Kidney (tissue), 22 donors: Measurements from ENCODE around the gene ZNF410. TPM values are rescaled to one million over a fixed set of nuclear protein-coding genes. Genes with fewer than 3 reads are reported as not detected.
"Not testable (repeated sequence)": the region's sequence is repeated elsewhere in the genome, so short reads cannot be mapped to it uniquely, and the experiment has no call there.

Experiments used
- DNase-seq, 5 donors: peaks; one replicate each; pipeline ENCODE4 v3.0.0-alpha.2; 2013 to 2020
- FAIRE-seq: peaks from 2 replicates; lab custom pipeline; 2012; peaks lifted over from hg19 to GRCh38; lab: Jason Lieb, UNC
- H3K27ac ChIP-seq, 2 donors: one replicate each; pipeline ENCODE4 v1.7.0; 2013; ENCODE audit warnings: low read depth in 2 of 2, low read length in 2 of 2, inconsistent platforms in 1 of 2
- H3K27me3 ChIP-seq: one replicate; pipeline ENCODE4 v1.7.1; 2013; ENCODE audit warnings: low read length, inconsistent platforms; ENCODE audit not compliant: control insufficient read depth, insufficient read depth
- H3K36me3 ChIP-seq, 3 donors: one replicate each; pipeline versions ENCODE4 v1.7.0 to v1.7.1; 2013; ENCODE audit warnings: low read length in 3 of 3, control low read depth in 1 of 3, inconsistent platforms in 1 of 3; ENCODE audit not compliant: insufficient read depth in 3 of 3, control insufficient read depth in 2 of 3
- H3K4me1 ChIP-seq, 3 donors: one replicate each; pipeline versions ENCODE4 v1.7.0 to v1.7.1; 2013; ENCODE audit warnings: low read length in 3 of 3, inconsistent platforms in 1 of 3, low read depth in 1 of 3; ENCODE audit not compliant: control insufficient read depth in 2 of 3, insufficient read depth in 2 of 3
- H3K4me3 ChIP-seq, 3 donors: one replicate each; pipeline versions ENCODE4 v1.7.0 to v1.8.1; 2013; ENCODE audit warnings: low read length in 3 of 3, control low read depth in 1 of 3, inconsistent platforms in 1 of 3
- H3K9ac ChIP-seq, 3 donors: one replicate each; pipeline versions ENCODE4 v1.7.0 to v1.7.1; 2013; ENCODE audit warnings: low read length in 3 of 3, control low read depth in 1 of 3, inconsistent platforms in 1 of 3
- H3K9me3 ChIP-seq, 3 donors: one replicate each; pipeline versions ENCODE4 v1.7.0 to v1.7.1; 2013; ENCODE audit warnings: low read length in 3 of 3, control low read depth in 1 of 3, inconsistent platforms in 1 of 3; ENCODE audit not compliant: control insufficient read depth in 2 of 3, insufficient read depth in 1 of 3
- CTCF ChIP-seq: IDR thresholded peaks from 3 replicates; pipeline ENCODE4 v1.5.1; 2012; ENCODE audit warnings: mild to moderate bottlenecking, moderate library complexity, borderline replicate concordance; ENCODE audit not compliant: insufficient read depth; ENCODE audit errors: extremely low read depth
- intact Hi-C: fragments of 100-400 bp; cut with DNase I; formaldehyde crosslinking; loops from one replicate; pipeline ENCODE4 v1.11.1; 2022
- long read RNA-seq, 10 donors: library from polyadenylated mRNA in 1 of 10; unstranded in 1 of 10; transcript quantifications; one replicate each; pipeline ENCODE4 v2.0.0 and lab custom pipeline, GENCODE V29; 2021 to 2026
- polyA plus RNA-seq: library from polyadenylated mRNA; stranded (reverse); fragments of 350-450 nt; fragmentation: Illumina TruSeq; extraction: RNeasy Lipid Tissue Mini Kit (QIAGEN cat#74804); gene quantifications from one replicate; pipeline ENCODE4 v1.2.3, GENCODE V29; 2014; ENCODE audit warnings: low read depth, low replicate concordance; ENCODE audit not compliant: insufficient read depth
- total RNA-seq: library from RNA; stranded (reverse); fragmentation: NEBNext Ultra II Directional; extraction: Animal tissue kit (Norgen Biotek cat#: 25700); gene quantifications from one replicate; pipeline ENCODE4 v1.2.1, GENCODE V29; 2021
- donor health status: control.
- donor health status: control.
- donor health status: control.
- donor health status: control.
- donor health status: control.
- donor health status: DM: yes; HTN: yes; CAD: no.
- donor health status: Normal renal cell carcinoma (clear cell type).

Gene ZNF410
- total RNA-seq, result 43.2 TPM
- 35.8 TPM for polyA plus RNA-seq
- long read RNA-seq, donor 1, transcript ZNF410-211 (12 exons, 2,601 nt), result major isoform, 5 of 5 reads
- long read RNA-seq, donor 1, partial matches to known transcripts, result 0 of 5 reads
- long read RNA-seq, donor 1, other reads (novel, unspliced or antisense), result 0 of 5 reads
- long read RNA-seq, donor 2, transcript ZNF410-211 (12 exons, 2,601 nt), result major isoform, 7 of 16 reads
- long read RNA-seq, donor 2, partial matches to known transcripts, result 8 of 16 reads
- long read RNA-seq, donor 2, other reads (novel, unspliced or antisense), result 0 of 16 reads
- long read RNA-seq, donor 3, transcript ZNF410-211 (12 exons, 2,601 nt), result major isoform, 9 of 11 reads
- long read RNA-seq, donor 3, partial matches to known transcripts, result 0 of 11 reads
- long read RNA-seq, donor 3, other reads (novel, unspliced or antisense), result 0 of 11 reads
- long read RNA-seq, donor 4, transcript ZNF410-211 (12 exons, 2,601 nt), result major isoform, 6 of 6 reads
- long read RNA-seq, donor 4, partial matches to known transcripts, result 0 of 6 reads
- long read RNA-seq, donor 4, other reads (novel, unspliced or antisense), result 0 of 6 reads
- long read RNA-seq, donor 5, result 0 reads
- long read RNA-seq, donor 6, transcript ZNF410-211 (12 exons, 2,601 nt), result major isoform, 7 of 27 reads
- long read RNA-seq, donor 6, partial matches to known transcripts, result 14 of 27 reads
- long read RNA-seq, donor 6, other reads (novel, unspliced or antisense), result 0 of 27 reads
- long read RNA-seq, donor 7, transcript ZNF410-211 (12 exons, 2,601 nt), result major isoform, 39 of 76 reads
- long read RNA-seq, donor 7, partial matches to known transcripts, result 16 of 76 reads
- long read RNA-seq, donor 7, other reads (novel, unspliced or antisense), result 18 of 76 reads
- long read RNA-seq, donor 8, transcript ZNF410-211 (12 exons, 2,601 nt), result major isoform, 6 of 6 reads
- long read RNA-seq, donor 8, partial matches to known transcripts, result 0 of 6 reads
- long read RNA-seq, donor 8, other reads (novel, unspliced or antisense), result 0 of 6 reads
- long read RNA-seq, donor 9, partial matches to known transcripts, result 0 of 6 reads
- long read RNA-seq, donor 9, other reads (novel, unspliced or antisense), result 0 of 6 reads
- long read RNA-seq, donor 10, partial matches to known transcripts, result 0 of 3 reads
- long read RNA-seq, donor 10, other reads (novel, unspliced or antisense), result 0 of 3 reads

- TF ChIP-seq CTCF, result no peak
- intact Hi-C loops, result no loop called here
- H3K4me3 ChIP-seq, result peak within 1 kb of the TSS; percentile 89 to 96 (median 92)
- H3K9ac ChIP-seq, result peak within 1 kb of the TSS; percentile 86 to 98 (median 96)
- no peaks in the 10 kb centered on the region for H3K9me3 ChIP-seq
- H3K4me1 ChIP-seq, result no peaks in the 10 kb centered on the region
- no peaks in the 10 kb centered on the region for H3K36me3 ChIP-seq
- peak; percentile 95 to 98 (median 97) for DNase-seq
- peak within 1 kb of the TSS; percentile 97 for H3K27ac ChIP-seq
- no peaks in the 10 kb centered on the region for H3K27me3 ChIP-seq
- FAIRE-seq, result peak; percentile 61
Measured at GRCh38 chr14:73886449-73887317, at the start of gene ZNF410. Gene ZNF410 (plus strand): TSS chr14:73886859. CDS start chr14:73892176, 5,317 bp downstream.

- H3K27me3 ChIP-seq, DNase-seq, H3K36me3 ChIP-seq, H3K4me3 ChIP-seq, H3K9me3 ChIP-seq, FAIRE-seq, intact Hi-C loops, H3K9ac ChIP-seq, H3K27ac ChIP-seq: not testable (repeated sequence)
- H3K4me1 ChIP-seq, result peaks cover 0 to 11% (median 8%) of the 10 kb centered on the region in 3 donors
Measured at GRCh38 chr14:73838293-73839034, 48.2 kb upstream of the ZNF410 start.

GRCh38 chr14:73842201-73842600, 44.5 kb upstream of the ZNF410 start:
- H3K36me3 ChIP-seq, result no peaks in the 10 kb centered on the region
- no peak overlapping the region for H3K4me3 ChIP-seq
- FAIRE-seq, result no peak
- TF ChIP-seq CTCF, result no peak
- H3K27ac ChIP-seq, result no peak overlapping the region
- H3K9ac ChIP-seq, result no peak overlapping the region
- H3K9me3 ChIP-seq, result no peaks in the 10 kb centered on the region
- H3K4me1 ChIP-seq, result peaks cover 0 to 2% (median 0%) of the 10 kb centered on the region in 3 donors
- H3K27me3 ChIP-seq, result no peaks in the 10 kb centered on the region
- DNase-seq, result no peak
- intact Hi-C loops, result no loop called here
